ENCODE measurements around the gene RPL10A.

GRCh38 chr6:35491558-35492257, 23.5 kb downstream of the RPL10A start:
- no peak for TF ChIP-seq CTCF (IDR thresholded peaks at IDR 0.05; ENCODE audit: low read length)
- TF ChIP-seq EZH2 (IDR thresholded peaks at IDR 0.05; ENCODE audit: borderline replicate concordance, low read length): no peak

Data from OCI-LY1 (cell line).